Muscle layer of duodenum (tissue), 2 donors: ENCODE data around the gene TRMT11.
"Not testable (repeated sequence)": the region's sequence is repeated elsewhere in the genome, so short reads cannot be mapped to it uniquely, and the experiment has no call there.

Experiments
- H3K27ac ChIP-seq: one replicate; pipeline ENCODE4 v1.7.0; 2013; ENCODE audit warnings: mild to moderate bottlenecking, low read length
- H3K27me3 ChIP-seq: one replicate; pipeline ENCODE4 v1.7.0; 2013; ENCODE audit warnings: low read depth, mild to moderate bottlenecking, control low read depth, low read length
- H3K36me3 ChIP-seq, 2 donors: one replicate each; pipeline ENCODE4 v1.7.0; 2013; ENCODE audit warnings: low read length in 2 of 2, control low read depth in 1 of 2, mild to moderate bottlenecking in 1 of 2; ENCODE audit not compliant: insufficient read depth in 2 of 2, control insufficient read depth in 1 of 2
- H3K4me1 ChIP-seq, 2 donors: one replicate each; pipeline ENCODE4 v1.7.0; 2013; ENCODE audit warnings: low read length in 2 of 2, mild to moderate bottlenecking in 2 of 2, control low read depth in 1 of 2, moderate library complexity in 1 of 2; ENCODE audit not compliant: insufficient read depth in 2 of 2, control insufficient read depth in 1 of 2
- H3K4me3 ChIP-seq, 2 donors: one replicate each; pipeline ENCODE4 v1.7.0; 2013; ENCODE audit warnings: low read length in 2 of 2, low read depth in 1 of 2, mild to moderate bottlenecking in 1 of 2
- H3K9me3 ChIP-seq, 2 donors: one replicate each; pipeline ENCODE4 v1.7.0; 2013; ENCODE audit warnings: low read length in 2 of 2, control low read depth in 1 of 2, mild to moderate bottlenecking in 1 of 2; ENCODE audit not compliant: control insufficient read depth in 1 of 2
- donor health status: healthy.

The TRMT11 gene

DNA sequence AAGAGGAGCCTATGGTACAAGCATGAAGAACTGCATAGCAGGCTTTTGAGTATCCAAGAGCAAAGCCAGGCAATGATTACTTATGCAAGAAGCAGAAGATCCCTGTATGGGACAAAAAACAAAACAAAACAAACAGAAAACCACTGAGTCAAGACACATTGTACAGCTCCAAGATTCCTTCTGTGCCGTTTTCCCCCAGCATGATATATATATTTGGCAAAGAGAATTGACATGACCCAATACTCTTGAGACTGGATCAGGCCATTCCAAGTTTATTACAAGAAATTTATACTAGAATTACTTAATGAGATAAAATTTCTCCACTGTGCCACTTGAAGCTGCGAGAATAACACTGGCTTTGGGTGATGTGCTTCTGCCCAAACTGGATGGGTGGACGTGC lies 65.5 kb downstream of the TRMT11 start:
- Histone ChIP-seq H3K4me3 (no peak overlapping the region), H3K4me1 (peaks cover 0 to 8% of the 10 kb centered on the region in 2 donors), H3K27ac (no peak overlapping the region), H3K27me3 (no peaks in the 10 kb centered on the region), H3K36me3 (peaks cover 0 to 7% of the 10 kb centered on the region in 2 donors), H3K9me3 (no peaks in the 10 kb centered on the region)

DNA sequence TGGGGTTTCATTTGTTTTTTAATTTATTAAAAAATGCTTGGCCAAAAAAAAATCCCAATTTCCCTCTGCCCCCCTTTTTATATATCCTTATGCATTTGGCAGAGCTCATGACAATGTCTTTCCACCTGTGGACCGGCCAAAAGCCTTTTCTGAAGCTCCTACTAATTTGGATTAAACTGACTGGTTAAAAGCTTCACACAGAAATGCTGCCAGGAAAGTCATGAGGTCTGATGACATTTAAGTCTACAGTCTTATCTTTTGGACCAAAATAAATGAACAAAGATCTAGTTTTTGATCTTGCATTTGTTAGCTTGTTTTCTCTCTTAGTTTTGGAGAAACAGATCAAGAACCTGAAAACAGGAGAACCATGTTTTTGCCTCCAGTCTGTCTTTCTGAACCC lies 66.1 kb downstream of the TRMT11 start:
- Histone ChIP-seq H3K36me3 (peaks cover 0 to 7% of the 10 kb centered on the region in 2 donors), H3K9me3 (no peaks in the 10 kb centered on the region), H3K27ac (no peak overlapping the region), H3K4me3 (no peak overlapping the region), H3K4me1 (peaks cover 0 to 8% of the 10 kb centered on the region in 2 donors), H3K27me3 (no peaks in the 10 kb centered on the region)

- no peaks in the 10 kb centered on the region for H3K27me3 ChIP-seq
- no peak overlapping the region for H3K27ac ChIP-seq
- peaks cover 0 to 8% of the 10 kb centered on the region in 2 donors for H3K4me1 ChIP-seq
- H3K36me3 ChIP-seq = no peaks in the 10 kb centered on the region
- H3K4me3 ChIP-seq = no peak overlapping the region
- no peaks in the 10 kb centered on the region for H3K9me3 ChIP-seq
Measured at GRCh38 chr6:126054258-126054702, 67.9 kb downstream of the TRMT11 start.

- Histone ChIP-seq H3K27ac (no peak overlapping the region), H3K9me3 (no peaks in the 10 kb centered on the region), H3K4me1 (peaks cover 0 to 8% of the 10 kb centered on the region in 2 donors), H3K27me3 (no peaks in the 10 kb centered on the region), H3K36me3 (peaks cover 0 to 3% of the 10 kb centered on the region in 2 donors), H3K4me3 (no peak overlapping the region)
Measured at GRCh38 chr6:126054802-126055201, 68.5 kb downstream of the TRMT11 start.

DNA sequence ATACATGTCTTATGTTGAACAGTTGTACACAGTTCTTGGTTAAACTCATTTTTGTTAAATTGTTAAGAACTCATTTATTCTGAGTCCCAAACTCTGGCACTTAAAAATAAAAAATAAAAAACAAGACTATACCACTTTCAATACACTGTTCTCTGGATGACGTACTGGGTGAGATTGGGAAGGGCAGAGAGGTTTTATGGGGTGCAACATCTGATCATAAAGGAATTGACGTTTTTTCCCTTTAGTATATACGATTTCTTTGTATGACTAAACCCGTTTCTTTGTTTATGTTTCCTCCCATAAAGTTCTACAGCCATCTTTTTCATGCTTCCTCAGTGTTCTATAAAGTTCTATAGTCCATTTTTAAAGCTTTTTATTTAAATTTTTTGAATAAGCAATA lies 69.1 kb downstream of the TRMT11 start:
- H3K27ac ChIP-seq = no peak overlapping the region
- no peaks in the 10 kb centered on the region for H3K9me3 ChIP-seq
- H3K4me1 ChIP-seq = peaks cover 0 to 8% of the 10 kb centered on the region in 2 donors

DNA sequence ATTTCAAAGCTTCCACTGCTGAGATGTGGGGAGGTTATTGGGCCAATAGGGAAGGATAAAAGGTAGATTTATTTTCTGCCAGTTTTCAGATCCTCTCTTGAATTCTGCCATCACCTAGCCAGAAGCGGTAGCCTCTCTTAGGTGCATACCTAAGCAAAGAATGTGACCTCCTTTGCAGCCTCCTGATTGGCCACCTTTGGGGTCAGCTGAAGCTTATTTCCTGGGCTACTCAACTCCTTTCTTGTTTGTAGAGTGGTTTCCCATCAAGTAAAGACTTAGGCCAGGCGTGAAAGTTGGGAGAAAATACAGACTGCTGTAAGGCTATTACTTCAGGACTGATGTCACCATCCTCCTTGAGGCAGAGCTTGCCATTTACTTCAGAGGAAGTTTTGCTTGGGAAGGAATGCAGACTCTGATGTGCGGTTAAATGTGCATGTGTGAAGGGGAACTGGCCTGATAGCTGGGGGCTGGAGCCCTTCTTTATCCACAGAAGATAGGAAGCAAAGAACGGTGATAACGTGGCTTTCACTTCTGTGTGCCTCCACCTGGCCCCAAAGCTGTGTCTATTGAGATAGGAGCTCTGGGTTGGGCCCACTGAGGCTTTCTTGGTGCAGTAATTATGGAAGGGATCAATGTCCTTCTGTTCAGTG lies 70.1 kb downstream of the TRMT11 start:
- Histone ChIP-seq H3K9me3 (no peaks in the 10 kb centered on the region), H3K36me3 (peaks cover 4 to 5% of the 10 kb centered on the region in 2 donors)

More for the DNA sequence above, 69.1 kb downstream of the TRMT11 start:
- Histone ChIP-seq H3K4me3 (no peak overlapping the region), H3K36me3 (peaks cover 3 to 5% of the 10 kb centered on the region in 2 donors), H3K27me3 (no peaks in the 10 kb centered on the region)

DNA sequence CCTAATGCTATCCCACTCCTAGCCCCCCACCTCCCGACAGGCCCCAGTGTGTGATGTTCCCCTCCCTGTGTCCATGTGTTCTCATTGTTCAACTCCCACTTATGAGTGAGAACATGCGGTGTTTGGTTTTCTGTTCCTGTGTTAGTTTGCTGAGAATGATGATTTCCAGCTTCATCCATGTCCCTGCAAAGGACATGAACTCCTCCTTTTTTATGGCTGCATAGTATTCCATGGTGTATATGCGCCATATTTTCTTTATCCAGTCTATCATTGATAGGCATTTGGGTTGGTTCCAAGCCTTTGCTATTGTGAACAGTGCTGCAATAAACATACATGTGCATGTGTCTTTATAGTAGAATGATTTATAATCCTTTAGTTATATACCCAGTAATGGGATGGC lies 71.7 kb downstream of the TRMT11 start:
- H3K9me3 ChIP-seq, H3K4me3 ChIP-seq, H3K36me3 ChIP-seq, H3K27ac ChIP-seq, H3K4me1 ChIP-seq, H3K27me3 ChIP-seq: not testable (repeated sequence)

More for the DNA sequence above, 70.1 kb downstream of the TRMT11 start:
- Histone ChIP-seq H3K4me3 (no peak overlapping the region), H3K4me1 (peaks cover 0 to 8% of the 10 kb centered on the region in 2 donors), H3K27me3 (no peaks in the 10 kb centered on the region), H3K27ac (no peak overlapping the region)

DNA sequence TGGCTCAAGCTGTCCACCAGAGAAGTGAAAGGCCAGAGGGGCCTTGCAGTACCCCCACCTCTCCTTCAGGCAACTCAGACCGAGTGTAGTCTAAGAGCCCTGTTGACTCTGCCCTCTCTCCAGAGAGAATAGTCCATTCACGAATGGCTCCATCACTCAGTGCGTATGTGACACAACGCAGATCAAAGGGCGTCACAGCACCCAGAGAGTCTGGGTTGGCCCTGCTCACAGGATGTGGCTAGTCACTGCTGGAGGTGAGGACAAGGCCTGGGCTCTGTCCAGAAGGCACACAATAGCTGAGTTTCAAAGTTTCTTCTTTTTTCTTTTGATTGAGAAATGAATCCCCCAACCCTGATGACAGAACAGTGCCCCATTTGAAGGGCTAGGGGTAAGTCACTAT lies 74.1 kb downstream of the TRMT11 start:
- no peak overlapping the region for H3K27ac ChIP-seq
- no peaks in the 10 kb centered on the region for H3K27me3 ChIP-seq
- peaks cover 4 to 5% of the 10 kb centered on the region in 2 donors for H3K36me3 ChIP-seq
- H3K4me3 ChIP-seq = no peak overlapping the region
- peaks cover 7 to 8% of the 10 kb centered on the region in 2 donors for H3K4me1 ChIP-seq
- no peaks in the 10 kb centered on the region for H3K9me3 ChIP-seq

DNA sequence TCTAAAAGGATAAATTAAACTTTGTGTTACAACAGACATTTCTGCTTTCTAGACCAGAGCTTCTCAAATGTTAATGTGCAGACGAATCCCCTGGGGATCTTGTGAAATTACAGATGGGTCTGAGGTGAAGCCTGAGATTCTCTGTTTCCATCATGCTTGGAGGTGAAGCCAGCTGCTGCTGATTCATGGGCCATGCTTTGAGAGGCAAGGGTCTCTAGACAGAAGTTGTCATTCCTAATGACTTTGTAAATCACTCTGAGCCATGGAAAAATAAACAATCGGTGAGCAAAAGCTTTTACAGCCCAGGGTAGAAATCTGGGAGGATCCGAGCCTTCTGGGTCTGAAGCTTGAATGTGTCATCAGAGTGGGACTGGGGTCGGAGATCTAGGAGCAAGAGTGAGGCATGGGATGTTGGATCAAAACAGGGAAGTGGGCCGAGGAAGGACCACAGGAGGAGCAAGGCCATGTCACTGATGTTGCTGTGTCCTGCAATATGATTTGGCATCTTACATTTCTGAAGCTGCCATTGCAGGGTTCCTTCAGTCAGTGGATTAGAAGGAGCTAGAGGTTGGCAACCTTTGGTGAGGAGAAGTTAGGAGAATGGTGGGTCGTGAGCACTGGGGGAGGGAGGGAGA lies 77.3 kb downstream of the TRMT11 start:
- no peaks in the 10 kb centered on the region for H3K27me3 ChIP-seq
- no peak overlapping the region for H3K4me3 ChIP-seq
- peaks cover 4 to 5% of the 10 kb centered on the region in 2 donors for H3K36me3 ChIP-seq
- peaks cover 0 to 5% of the 10 kb centered on the region in 2 donors for H3K9me3 ChIP-seq
- H3K4me1 ChIP-seq = peaks cover 7 to 8% of the 10 kb centered on the region in 2 donors
- H3K27ac ChIP-seq = no peak overlapping the region

DNA sequence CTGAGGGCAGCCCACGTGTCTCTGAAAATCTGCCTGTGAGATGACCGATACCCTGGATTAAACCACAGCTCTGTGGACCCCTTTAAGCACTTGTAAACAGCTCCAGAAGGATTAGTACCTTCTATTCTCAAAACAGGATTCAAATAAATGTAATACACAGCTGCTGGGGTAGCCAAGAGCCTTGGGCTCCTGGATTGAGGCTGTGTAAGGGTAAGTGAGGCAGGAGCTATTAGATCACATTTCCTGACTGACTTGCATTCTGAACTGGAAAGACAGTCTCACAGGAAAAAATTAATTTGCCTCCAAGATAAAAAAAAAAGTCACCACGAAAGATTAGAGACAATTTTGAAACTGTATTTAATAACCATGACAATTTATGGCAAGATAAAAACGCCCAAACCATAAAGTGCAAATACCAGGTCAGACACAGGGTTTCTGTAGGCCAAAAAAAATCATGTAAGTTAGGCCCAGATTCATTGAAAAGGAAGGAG lies 78.0 kb downstream of the TRMT11 start:
- H3K27me3 ChIP-seq = no peaks in the 10 kb centered on the region
- peaks cover 4 to 5% of the 10 kb centered on the region in 2 donors for H3K36me3 ChIP-seq
- H3K9me3 ChIP-seq = peaks cover 0 to 5% of the 10 kb centered on the region in 2 donors
- peak overlapping the region; percentile 13 for H3K27ac ChIP-seq
- peaks cover 7 to 8% of the 10 kb centered on the region in 2 donors for H3K4me1 ChIP-seq
- H3K4me3 ChIP-seq = no peak overlapping the region

DNA sequence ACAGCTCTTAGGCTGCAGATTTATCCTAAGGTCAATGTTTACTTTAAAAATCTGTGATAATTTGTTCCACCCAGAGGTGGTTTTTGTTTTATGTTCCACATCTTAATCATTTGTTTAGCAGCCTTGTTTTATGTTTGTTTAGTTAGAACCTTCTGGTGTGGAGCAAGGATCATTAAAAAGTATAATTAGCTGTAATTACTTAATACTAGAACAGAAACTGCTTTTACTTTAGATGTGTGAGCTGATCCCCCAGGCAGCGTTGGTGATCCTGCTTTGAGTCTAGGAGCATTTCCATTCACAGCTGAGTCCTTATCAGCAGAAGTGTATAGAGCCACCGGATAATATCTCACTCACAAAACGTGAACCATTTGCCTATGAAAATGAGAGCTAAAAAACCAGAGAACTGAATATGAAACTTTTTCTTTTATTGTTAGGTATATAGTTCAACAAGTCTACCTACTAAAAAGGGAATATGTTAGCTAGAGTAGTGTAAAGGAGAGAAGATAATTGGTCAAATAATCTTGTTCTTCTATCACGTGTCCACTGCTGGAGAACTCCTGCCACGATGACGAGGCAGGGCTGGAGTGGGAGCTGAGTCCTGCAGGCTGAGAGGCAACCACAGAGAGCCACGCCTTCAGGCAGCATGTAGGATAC lies 78.5 kb downstream of the TRMT11 start:
- H3K9me3 ChIP-seq = peaks cover 0 to 5% of the 10 kb centered on the region in 2 donors
- peaks cover 2 to 4% of the 10 kb centered on the region in 2 donors for H3K36me3 ChIP-seq
- H3K4me3 ChIP-seq = no peak overlapping the region
- peaks cover 7 to 8% of the 10 kb centered on the region in 2 donors for H3K4me1 ChIP-seq
- no peaks in the 10 kb centered on the region for H3K27me3 ChIP-seq
- H3K27ac ChIP-seq = peak overlapping the region; percentile 13
